Ascending aorta (tissue), 2 donors: ENCODE measurements around the gene SIAH1. TPM values are rescaled to one million over a fixed set of nuclear protein-coding genes. Genes with fewer than 3 reads are reported as not detected.
A peak's percentile ranks its signal among the peaks of the same experiment; 100 is the strongest.

Experiments used
- DNase-seq, 2 donors: peaks; one replicate each; pipeline ENCODE4 v3.0.0-alpha.2; 2019; ENCODE audit warnings: low spot score in 2 of 2
- H3K27ac ChIP-seq, 2 donors: fragments of 200-600 bp; sonication (generic); one replicate each; pipeline ENCODE4 v1.5.1; 2016 to 2017; ENCODE audit warnings: mild to moderate bottlenecking in 1 of 2
- H3K27me3 ChIP-seq: fragments of 200-600 bp; sonication (generic); one replicate; pipeline ENCODE4 v1.5.1; 2017
- H3K36me3 ChIP-seq, 2 donors: fragments of 200-600 bp; sonication (generic); one replicate each; pipeline ENCODE4 v1.5.1; 2016
- H3K4me1 ChIP-seq, 2 donors: fragments of 200-600 bp; sonication (generic); one replicate each; pipeline ENCODE4 v1.5.1; 2016 to 2017; ENCODE audit warnings: mild to moderate bottlenecking in 1 of 2
- H3K4me3 ChIP-seq, 2 donors: fragments of 200-600 bp; sonication (generic); one replicate each; pipeline ENCODE4 v1.5.1; 2016 to 2017; ENCODE audit warnings: mild to moderate bottlenecking in 1 of 2
- H3K9me3 ChIP-seq, 2 donors: fragments of 200-600 bp; sonication (generic); one replicate each; pipeline ENCODE4 v1.5.1; 2016
- intact Hi-C: fragments of 100-400 bp; cut with DNase I; formaldehyde crosslinking; loops from one replicate; pipeline ENCODE4 v1.15.1; 2023
- total RNA-seq: library from RNA; depleted of rRNA; stranded (reverse); fragments of >200 nt; gene quantifications from one replicate; pipeline ENCODE4 v1.1.0, GENCODE V29; 2016
- TF ChIP-seq, protein P1 (sequence below), 3 experiments: fragments of 200-600 bp in 2 of 3; fragments of 450-650 bp in 1 of 3; sonication (generic) in 2 of 3; IDR thresholded peaks; one replicate each; pipeline ENCODE4 v1.5.1; 2016 to 2019; ENCODE audit warnings: antibody characterized with exemption in 3 of 3, mild to moderate bottlenecking in 1 of 3, moderate library complexity in 1 of 3

SIAH1 gene
- total RNA-seq, 1 donor from 2014 or later = 11.3 TPM

GRCh38 chr16:48386559-48387312 is 1.5 kb upstream of the SIAH1 start:
- peak; percentile 25 to 87 for DNase-seq
- H3K36me3 ChIP-seq = no peaks in the 10 kb centered on the region
- intact Hi-C loops = loop anchor here (5.0 to 10.0 kb wide), 4 partner anchors 142 to 1554 kb away; partner anchors contain the start of genes ABCC11, C16orf87, GPT2 and LONP2
- no peaks in the 10 kb centered on the region for H3K27me3 ChIP-seq
- TF ChIP-seq, protein P1, sequence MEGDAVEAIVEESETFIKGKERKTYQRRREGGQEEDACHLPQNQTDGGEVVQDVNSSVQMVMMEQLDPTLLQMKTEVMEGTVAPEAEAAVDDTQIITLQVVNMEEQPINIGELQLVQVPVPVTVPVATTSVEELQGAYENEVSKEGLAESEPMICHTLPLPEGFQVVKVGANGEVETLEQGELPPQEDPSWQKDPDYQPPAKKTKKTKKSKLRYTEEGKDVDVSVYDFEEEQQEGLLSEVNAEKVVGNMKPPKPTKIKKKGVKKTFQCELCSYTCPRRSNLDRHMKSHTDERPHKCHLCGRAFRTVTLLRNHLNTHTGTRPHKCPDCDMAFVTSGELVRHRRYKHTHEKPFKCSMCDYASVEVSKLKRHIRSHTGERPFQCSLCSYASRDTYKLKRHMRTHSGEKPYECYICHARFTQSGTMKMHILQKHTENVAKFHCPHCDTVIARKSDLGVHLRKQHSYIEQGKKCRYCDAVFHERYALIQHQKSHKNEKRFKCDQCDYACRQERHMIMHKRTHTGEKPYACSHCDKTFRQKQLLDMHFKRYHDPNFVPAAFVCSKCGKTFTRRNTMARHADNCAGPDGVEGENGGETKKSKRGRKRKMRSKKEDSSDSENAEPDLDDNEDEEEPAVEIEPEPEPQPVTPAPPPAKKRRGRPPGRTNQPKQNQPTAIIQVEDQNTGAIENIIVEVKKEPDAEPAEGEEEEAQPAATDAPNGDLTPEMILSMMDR (IDR thresholded peaks at IDR 0.05) = no peak
- H3K9me3 ChIP-seq = no peaks in the 10 kb centered on the region
- peak overlapping the region; percentile 96 to 100 for H3K27ac ChIP-seq
- H3K4me1 ChIP-seq = peaks cover 6 to 22% of the 10 kb centered on the region in 2 donors
- peak overlapping the region; percentile 12 to 100 for H3K4me3 ChIP-seq

DNA sequence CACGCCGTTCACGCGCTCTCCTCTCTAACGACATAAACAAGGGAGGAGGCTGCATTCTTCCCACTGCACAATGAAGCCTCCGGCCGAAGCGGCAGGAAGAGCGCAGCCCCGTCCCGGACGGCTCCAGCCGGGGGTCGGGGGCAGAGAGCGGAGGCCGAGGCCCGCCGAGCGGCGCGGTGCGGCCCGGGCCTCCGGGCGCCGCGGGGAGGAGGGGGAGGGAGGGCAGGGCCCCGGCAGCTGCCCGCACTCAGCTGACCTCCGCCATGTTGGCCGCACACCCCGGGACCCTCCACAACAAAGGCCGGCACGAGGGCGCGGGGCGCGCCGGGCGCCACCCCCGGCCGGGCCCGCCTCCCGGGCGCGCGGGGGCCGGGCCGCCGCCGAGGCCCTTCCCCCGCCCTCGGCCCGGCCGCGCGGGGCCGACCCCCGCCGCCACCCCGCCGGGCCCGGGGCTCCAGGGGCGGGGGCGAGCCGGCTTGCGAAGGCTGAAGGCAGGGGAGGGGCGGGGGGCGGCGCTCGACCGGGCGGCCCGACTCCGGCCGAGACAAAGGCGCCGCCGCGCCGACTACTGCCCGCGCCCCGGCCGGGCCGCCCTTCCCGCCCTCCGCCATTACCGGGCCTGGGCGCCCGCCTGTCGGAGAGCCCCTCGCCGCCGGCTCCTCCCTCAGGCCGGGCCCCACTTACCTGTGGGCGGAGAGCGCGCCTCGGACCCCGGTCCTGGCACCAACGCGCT is 527 bp downstream of the SIAH1 start:
- intact Hi-C loops = loop anchor here (1.0 to 10.0 kb wide), 7 partner anchors 19 to 1552 kb away; partner anchors contain the start of genes ABCC11, C16orf87, GPT2 and LONP2
- TF ChIP-seq, protein P1 (IDR thresholded peaks at IDR 0.05) = no peak
- no peaks in the 10 kb centered on the region for H3K9me3 ChIP-seq
- peak overlapping the region; percentile 96 to 100 for H3K27ac ChIP-seq
- peak in 1 of 2 donors; percentile 77 for DNase-seq
- peak overlapping the region; percentile 96 to 100 for H3K4me3 ChIP-seq
- no peaks in the 10 kb centered on the region for H3K27me3 ChIP-seq
- no peaks in the 10 kb centered on the region for H3K36me3 ChIP-seq
- peaks cover 9 to 27% of the 10 kb centered on the region in 2 donors for H3K4me1 ChIP-seq

DNA sequence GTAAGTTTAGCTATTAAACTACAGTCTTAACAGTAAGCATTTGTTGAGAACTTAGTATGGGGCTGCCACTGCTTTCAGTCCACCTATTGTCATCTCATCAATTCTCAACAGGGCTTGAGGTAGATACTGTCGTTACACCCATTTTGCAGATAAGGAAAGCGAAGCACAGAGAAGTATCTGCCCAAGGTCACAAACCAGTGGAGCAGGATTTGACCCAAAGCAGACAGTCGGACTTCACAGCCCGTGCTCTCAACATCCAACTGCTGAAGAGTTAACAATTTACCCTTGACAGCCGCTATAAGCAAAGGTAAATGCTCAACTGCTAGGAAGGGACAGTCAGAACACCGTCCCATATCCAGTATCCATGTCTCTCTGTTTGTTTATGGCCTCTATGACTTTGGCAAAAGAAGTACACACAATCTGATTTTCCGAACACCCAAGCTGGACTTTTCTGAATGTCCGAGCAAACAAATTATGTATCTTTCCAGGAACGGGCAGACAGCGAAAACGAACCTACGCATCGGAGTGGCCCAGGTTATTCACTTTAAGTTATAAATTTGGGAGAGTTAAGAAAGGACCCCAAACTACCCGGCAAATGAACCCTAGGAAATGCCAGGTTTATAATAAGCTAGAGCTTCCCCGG is 1.2 kb downstream of the SIAH1 start:
- no peaks in the 10 kb centered on the region for H3K36me3 ChIP-seq
- peak overlapping the region; percentile 96 to 100 for H3K4me3 ChIP-seq
- TF ChIP-seq, protein P1 (IDR thresholded peaks at IDR 0.05) = peak in 1 of 3 experiments; percentile 2
- H3K27ac ChIP-seq = peak overlapping the region; percentile 81 to 100
- intact Hi-C loops = loop anchor here (1.0 to 10.0 kb wide), 4 partner anchors 19 to 239 kb away; partner anchors contain the start of genes ABCC11 and LONP2
- peaks cover 9 to 34% of the 10 kb centered on the region in 2 donors for H3K4me1 ChIP-seq
- no peaks in the 10 kb centered on the region for H3K27me3 ChIP-seq
- no peaks in the 10 kb centered on the region for H3K9me3 ChIP-seq
- DNase-seq = peak in 1 of 2 donors; percentile 65

DNA sequence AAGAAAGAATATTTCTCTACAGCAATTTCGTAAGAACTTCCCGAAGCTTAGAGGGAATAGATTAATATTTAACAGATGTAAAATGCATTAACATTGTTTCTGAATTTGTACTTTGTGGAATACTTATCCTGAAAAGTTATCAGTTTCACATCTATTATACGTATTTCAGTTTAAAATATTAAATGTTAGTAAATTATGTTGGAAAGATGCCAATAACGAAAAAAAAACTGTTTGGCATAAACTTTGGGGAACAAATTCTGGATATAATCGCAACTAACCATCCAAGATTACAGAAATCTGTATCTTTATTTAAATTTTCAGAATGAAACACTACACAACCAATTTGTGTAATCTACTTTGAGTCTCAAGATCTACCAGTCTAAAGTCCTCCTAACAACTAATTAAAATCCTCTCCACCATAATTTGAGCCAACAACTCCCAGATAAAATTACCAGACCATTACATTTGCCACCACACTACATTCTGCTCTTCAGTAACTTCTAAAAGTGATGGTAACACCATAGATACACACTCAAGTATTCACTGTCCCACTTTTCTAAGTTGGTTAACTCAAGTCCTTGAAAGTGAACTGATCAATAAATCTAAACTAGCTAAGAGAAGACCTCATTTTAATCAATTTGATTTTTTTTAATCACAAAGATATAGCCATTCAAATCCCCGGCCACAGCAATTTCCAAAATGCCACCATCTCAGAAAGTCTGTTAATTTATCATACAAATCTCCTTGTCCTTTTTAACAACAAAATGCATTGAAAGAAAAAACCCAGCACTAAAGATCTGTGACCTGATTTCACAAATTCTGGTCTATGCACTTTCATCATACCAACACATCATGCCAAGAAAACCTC is 2.0 kb downstream of the SIAH1 start:
- intact Hi-C loops = loop anchor here (5.0 to 10.0 kb wide), 2 partner anchors 64 to 138 kb away; partner anchors contain the start of genes ABCC11 and LONP2
- Histone ChIP-seq H3K27me3 (no peaks in the 10 kb centered on the region), H3K9me3 (no peaks in the 10 kb centered on the region), H3K27ac (peak overlapping the region; percentile 5 to 100), H3K4me3 (peak overlapping the region; percentile 96 to 100), H3K4me1 (peaks cover 12 to 40% of the 10 kb centered on the region in 2 donors), H3K36me3 (no peaks in the 10 kb centered on the region)
- peak in 1 of 2 donors; percentile 19 for DNase-seq
- TF ChIP-seq, protein P1 (IDR thresholded peaks at IDR 0.05) = no peak
